Natural killer cell (primary cell): ENCODE results near the gene ZNF699. TPM values are rescaled to one million over a fixed set of nuclear protein-coding genes. Genes with fewer than 3 reads are reported as not detected.

Source experiments
- ATAC-seq, 3 donors: fragments of 150-1000 bp in 2 of 3; fragments of 200-7000 bp in 1 of 3; cut with Tn5 transposase; 1 replicate in 1 of 3; 2 replicates in 2 of 3; pipeline ENCODE4 v1.10.0; 2021; ENCODE audit warnings: mild to moderate bottlenecking in 2 of 3, moderate library complexity in 2 of 3
- DNase-seq, 2 donors: peaks; one replicate each; pipeline versions ENCODE4 v3.0.0 to v3.0.0-alpha.2; 2013 to 2021; ENCODE audit warnings: mixed read lengths in 1 of 2
- H3K27ac ChIP-seq: one replicate; pipeline ENCODE4 v1.5.1; 2013; ENCODE audit warnings: mild to moderate bottlenecking, low read length
- H3K27me3 ChIP-seq: one replicate; pipeline ENCODE4 v1.6.1; 2013; ENCODE audit warnings: low read length; ENCODE audit not compliant: control insufficient read depth, insufficient read depth
- H3K36me3 ChIP-seq: one replicate; pipeline ENCODE4 v1.6.1; 2013; ENCODE audit warnings: low read length; ENCODE audit not compliant: control insufficient read depth, insufficient read depth
- H3K4me1 ChIP-seq: one replicate; pipeline ENCODE4 v1.6.1; 2013; ENCODE audit warnings: low read length; ENCODE audit not compliant: control insufficient read depth, insufficient read depth
- H3K4me3 ChIP-seq: one replicate; pipeline ENCODE4 v1.5.1; 2013; ENCODE audit warnings: low read length
- H3K9me3 ChIP-seq: one replicate; pipeline ENCODE4 v1.6.1; 2013; ENCODE audit warnings: low read length; ENCODE audit not compliant: control insufficient read depth, insufficient read depth
- H3K27ac Mint-ChIP-seq, 2 donors: one replicate each; pipeline ENCODE4 v1.8.0; 2022; ENCODE audit warnings: mild to moderate bottlenecking in 2 of 2, mixed read lengths in 2 of 2, moderate library complexity in 1 of 2
- H3K27me3 Mint-ChIP-seq, 2 donors: one replicate each; pipeline ENCODE4 v1.8.0; 2022; ENCODE audit warnings: low read depth in 2 of 2, mixed read lengths in 2 of 2
- H3K36me3 Mint-ChIP-seq: one replicate; pipeline ENCODE4 v1.8.0; 2022; ENCODE audit warnings: mixed read lengths
- H3K4me1 Mint-ChIP-seq, 2 donors: one replicate each; pipeline ENCODE4 v1.8.0; 2022; ENCODE audit warnings: mixed read lengths in 2 of 2
- H3K4me3 Mint-ChIP-seq: one replicate; pipeline ENCODE4 v1.8.0; 2022; ENCODE audit warnings: mild to moderate bottlenecking, moderate library complexity, mixed read lengths
- H3K9me3 Mint-ChIP-seq, 2 donors: one replicate each; pipeline ENCODE4 v1.8.0; 2022; ENCODE audit warnings: mixed read lengths in 2 of 2
- CTCF ChIP-seq: fragments of 200-600 bp; IDR thresholded peaks from one replicate; pipeline ENCODE4 v1.8.0; 2022; ENCODE audit warnings: antibody characterized with exemption
- WGBS: methylation state at CpG from one replicate; pipeline ENCODE4 v1.1.7; 2013; ENCODE audit warnings: missing lambda C conversion rate; ENCODE audit not compliant: insufficient coverage; 5-methylcytosine and 5-hydroxymethylcytosine counted together
- intact Hi-C: fragments of 100-400 bp; cut with micrococcal nuclease; formaldehyde crosslinking; loops from one replicate; pipeline ENCODE4 v1.14.2; 2022
- total RNA-seq, 4 donors: library from RNA; stranded (reverse); fragments of 120-200 nt in 1 of 4; gene quantifications; one replicate each; pipeline versions ENCODE4 v1.2.3 to v1.2.4, GENCODE V29; 2013 to 2022

The ZNF699 gene
- total RNA-seq, 3 donors from 2014 or later (not counting 1 experiment from before 2014, with no cell fraction given): 13.4 to 15.3 (median 15.2) TPM

- H3K27me3 ChIP-seq: no peaks in the 10 kb centered on the region
- peaks cover 17% of the 10 kb centered on the region for H3K4me1 ChIP-seq
- no peak overlapping the region for H3K4me3 ChIP-seq
- no peaks in the 10 kb centered on the region for H3K9me3 ChIP-seq
- peaks cover 18% of the 10 kb centered on the region for H3K36me3 Mint-ChIP-seq
- H3K27ac Mint-ChIP-seq: peak overlapping the region; percentile 96 to 99
- DNase-seq (no peak), ATAC-seq (no peak)
- intact Hi-C loops: loop anchor here (5.0 kb wide), 1 partner anchor 166 kb away; the partner anchor contains the start of gene ZNF317
- WGBS: 76% methylated on average over 6 of the region's 10 CpGs
- no peaks in the 10 kb centered on the region for H3K27me3 Mint-ChIP-seq
- H3K9me3 Mint-ChIP-seq: no peaks in the 10 kb centered on the region
- no peak for TF ChIP-seq CTCF
- no peak overlapping the region for H3K27ac ChIP-seq
- peak overlapping the region; percentile 89 for H3K4me3 Mint-ChIP-seq
- peaks cover 12% of the 10 kb centered on the region for H3K36me3 ChIP-seq
- H3K4me1 Mint-ChIP-seq: peaks cover 30 to 50% of the 10 kb centered on the region in 2 donors
Measured at GRCh38 chr19:9308091-9308770, 1.4 kb downstream of the ZNF699 start.

GRCh38 chr19:9306443-9306842 is 3.2 kb downstream of the ZNF699 start:
- DNase-seq (no peak), ATAC-seq (no peak)
- H3K4me1 Mint-ChIP-seq: peaks cover 30 to 41% of the 10 kb centered on the region in 2 donors
- H3K4me3 Mint-ChIP-seq: no peak overlapping the region
- no peaks in the 10 kb centered on the region for H3K27me3 Mint-ChIP-seq
- no peak for TF ChIP-seq CTCF
- H3K4me1 ChIP-seq: peaks cover 17% of the 10 kb centered on the region
- H3K27me3 ChIP-seq: no peaks in the 10 kb centered on the region
- intact Hi-C loops: loop anchor here (5.0 kb wide), 1 partner anchor 164 kb away; the partner anchor contains the start of gene ZNF317
- H3K9me3 ChIP-seq: no peaks in the 10 kb centered on the region
- no peaks in the 10 kb centered on the region for H3K9me3 Mint-ChIP-seq
- no peak overlapping the region for H3K27ac Mint-ChIP-seq
- peaks cover 27% of the 10 kb centered on the region for H3K36me3 ChIP-seq
- H3K27ac ChIP-seq: no peak overlapping the region
- peaks cover 35% of the 10 kb centered on the region for H3K36me3 Mint-ChIP-seq
- WGBS: 100% methylated on average over 1 of the region's 1 CpG
- H3K4me3 ChIP-seq: no peak overlapping the region

- peaks cover 83% of the 10 kb centered on the region for H3K36me3 Mint-ChIP-seq
- H3K9me3 Mint-ChIP-seq: peaks cover 10 to 29% of the 10 kb centered on the region in 2 donors
- no peak overlapping the region for H3K4me3 Mint-ChIP-seq
- DNase-seq (no peak), ATAC-seq (no peak)
- H3K4me3 ChIP-seq: no peak overlapping the region
- no peak overlapping the region for H3K27ac ChIP-seq
- peaks cover 6 to 10% of the 10 kb centered on the region in 2 donors for H3K4me1 Mint-ChIP-seq
- H3K27me3 Mint-ChIP-seq: no peaks in the 10 kb centered on the region
- intact Hi-C loops: no loop called here
- H3K4me1 ChIP-seq: no peaks in the 10 kb centered on the region
- H3K36me3 ChIP-seq: peaks cover 55% of the 10 kb centered on the region
- H3K9me3 ChIP-seq: peaks cover 62% of the 10 kb centered on the region
- no peak for TF ChIP-seq CTCF
- no peak overlapping the region for H3K27ac Mint-ChIP-seq
- H3K27me3 ChIP-seq: no peaks in the 10 kb centered on the region
- 95% methylated on average over 2 of the region's 2 CpGs for WGBS
Measured at GRCh38 chr19:9296336-9296735, 13.3 kb downstream of the ZNF699 start.
